Measurements from ENCODE around the gene B4GALT5. TPM values are rescaled to one million over a fixed set of nuclear protein-coding genes. Genes with fewer than 3 reads are reported as not detected.
A peak's percentile ranks its signal among the peaks of the same experiment; 100 is the strongest.

B4GALT5 gene
- total and polyA plus RNA-seq, 9 donors = 18.4 to 45.6 (median 37.5) TPM

DNA sequence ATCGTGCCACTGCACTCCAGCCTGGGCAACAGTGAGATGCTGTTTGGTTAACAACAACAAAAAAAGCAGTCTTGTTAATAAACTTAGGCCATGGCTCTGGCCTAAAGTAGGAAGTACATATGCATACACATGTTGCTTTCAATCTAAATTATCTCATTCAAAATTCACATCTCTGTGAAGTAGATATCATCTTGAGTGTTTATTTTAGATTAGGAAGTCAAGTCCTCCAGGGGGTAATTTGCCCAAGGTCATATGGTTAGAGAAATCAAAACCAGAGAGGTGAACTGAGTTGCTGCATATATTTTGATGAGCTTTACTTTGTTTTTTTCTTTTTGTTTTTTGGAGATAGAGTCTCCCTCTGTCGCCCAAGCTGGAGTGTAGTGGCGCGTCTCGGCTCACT, 52.8 kb downstream of the B4GALT5 start:
- Histone ChIP-seq H3K4me3 (ENCODE audit: low read length) (no peak overlapping the region), H3K4me1 (ENCODE audit: control insufficient read depth, insufficient read depth, low read length) (peaks cover 7% of the 10 kb centered on the region), H3K36me3 (ENCODE audit: control insufficient read depth, insufficient read depth, low read length) (peaks cover 5% of the 10 kb centered on the region), H3K27ac (ENCODE audit: low read length) (no peak overlapping the region), H3K9me3 (replicated peaks; ENCODE audit: control insufficient read depth, low read depth, low read length) (no peaks in the 10 kb centered on the region), H3K27me3 (ENCODE audit: control insufficient read depth, insufficient read depth, low read length) (no peaks in the 10 kb centered on the region)
- DNase-seq = no peak
- 100% methylated on average over 1 of the region's 5 CpGs for WGBS (ENCODE audit: insufficient coverage)

- no peak overlapping the region for H3K27ac ChIP-seq (ENCODE audit: low read length)
- no peak overlapping the region for H3K4me3 ChIP-seq (ENCODE audit: low read length)
Measured at GRCh38 chr20:49659056-49659455, 54.6 kb downstream of the B4GALT5 start.

GRCh38 chr20:49658508-49658907, 55.2 kb downstream of the B4GALT5 start:
- Histone ChIP-seq H3K27ac (ENCODE audit: low read length) (no peak overlapping the region), H3K36me3 (ENCODE audit: control insufficient read depth, insufficient read depth, low read length) (peaks cover 20% of the 10 kb centered on the region), H3K9me3 (replicated peaks; ENCODE audit: control insufficient read depth, low read depth, low read length) (no peaks in the 10 kb centered on the region), H3K4me3 (ENCODE audit: low read length) (no peak overlapping the region), H3K4me1 (ENCODE audit: control insufficient read depth, insufficient read depth, low read length) (peaks cover 7% of the 10 kb centered on the region), H3K27me3 (ENCODE audit: control insufficient read depth, insufficient read depth, low read length) (no peaks in the 10 kb centered on the region)
- no CpG with 5 or more reads among the region's 2 CpGs for WGBS (ENCODE audit: insufficient coverage)
- DNase-seq = no peak

More at GRCh38 chr20:49659056-49659455, 54.6 kb downstream of the B4GALT5 start:
- Histone ChIP-seq H3K36me3 (ENCODE audit: control insufficient read depth, insufficient read depth, low read length) (peaks cover 15% of the 10 kb centered on the region), H3K9me3 (replicated peaks; ENCODE audit: control insufficient read depth, low read depth, low read length) (no peaks in the 10 kb centered on the region), H3K4me1 (ENCODE audit: control insufficient read depth, insufficient read depth, low read length) (peaks cover 7% of the 10 kb centered on the region), H3K27me3 (ENCODE audit: control insufficient read depth, insufficient read depth, low read length) (no peaks in the 10 kb centered on the region)
- 51% methylated on average over 3 of the region's 3 CpGs for WGBS (ENCODE audit: insufficient coverage)
- no peak for DNase-seq

DNA sequence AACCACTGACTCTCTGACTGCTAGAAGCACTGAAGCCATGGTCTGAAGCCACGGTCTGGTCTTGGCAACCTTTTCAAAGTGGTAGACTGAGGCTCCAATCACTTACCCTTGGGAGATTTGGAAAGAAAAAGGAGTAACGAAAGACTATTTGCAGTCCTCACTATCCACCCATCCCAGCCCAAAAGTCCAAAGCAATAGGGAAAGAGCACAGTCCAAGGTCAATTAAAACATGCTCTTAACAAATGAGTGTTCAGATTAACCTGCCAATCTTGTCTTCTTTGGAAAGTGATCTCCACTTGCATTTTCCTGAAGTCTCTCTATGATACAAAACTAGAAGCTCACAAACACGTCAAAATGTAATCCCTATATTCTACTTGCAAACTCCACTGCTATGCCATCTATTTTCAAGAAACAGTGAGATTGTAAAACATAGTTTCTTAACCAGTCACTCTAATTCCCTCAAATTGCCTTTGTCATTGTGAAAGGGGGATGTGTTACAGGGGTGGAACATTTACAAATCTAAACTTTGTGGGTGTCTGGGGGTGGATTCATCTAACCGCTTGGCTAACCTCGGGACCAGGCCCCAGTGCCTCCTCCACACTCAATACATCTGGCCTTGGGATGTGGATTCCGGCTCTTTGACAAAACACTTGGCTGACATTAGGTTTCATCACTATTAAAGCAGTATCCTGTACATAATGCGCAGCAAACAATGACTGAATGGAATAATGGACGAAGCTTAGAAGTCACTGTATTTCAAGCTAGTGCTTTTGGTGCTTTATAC, 56.4 kb downstream of the B4GALT5 start:
- DNase-seq = peak; percentile 92
- Histone ChIP-seq H3K9me3 (replicated peaks; ENCODE audit: control insufficient read depth, low read depth, low read length) (no peaks in the 10 kb centered on the region), H3K4me3 (ENCODE audit: low read length) (no peak overlapping the region), H3K4me1 (ENCODE audit: control insufficient read depth, insufficient read depth, low read length) (peaks cover 7% of the 10 kb centered on the region), H3K27me3 (ENCODE audit: control insufficient read depth, insufficient read depth, low read length) (no peaks in the 10 kb centered on the region), H3K36me3 (ENCODE audit: control insufficient read depth, insufficient read depth, low read length) (peaks cover 29% of the 10 kb centered on the region), H3K27ac (ENCODE audit: low read length) (peak overlapping the region; percentile 32)
- no CpG with 5 or more reads among the region's 8 CpGs for WGBS (ENCODE audit: insufficient coverage)

DNA sequence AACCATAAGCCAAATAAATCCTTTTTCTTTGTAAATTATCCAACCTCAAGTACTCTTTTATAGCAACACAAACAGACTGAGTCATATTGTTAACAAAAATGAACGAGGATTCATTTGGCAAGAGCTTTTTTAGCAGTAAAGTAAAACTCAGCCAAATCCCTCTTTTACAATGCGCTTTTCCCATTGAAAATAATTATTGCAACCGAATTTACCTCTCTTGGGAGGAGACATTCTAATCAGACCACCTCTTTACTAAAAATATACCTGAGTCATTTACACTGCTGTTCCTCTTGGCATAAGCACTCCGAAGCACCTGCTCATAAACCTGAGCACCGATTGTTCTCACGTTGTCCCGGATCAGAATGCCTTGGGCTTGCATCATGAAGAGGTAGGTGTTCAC, 57.4 kb downstream of the B4GALT5 start:
- no peak for DNase-seq
- no peak overlapping the region for H3K27ac ChIP-seq (ENCODE audit: low read length)

DNA sequence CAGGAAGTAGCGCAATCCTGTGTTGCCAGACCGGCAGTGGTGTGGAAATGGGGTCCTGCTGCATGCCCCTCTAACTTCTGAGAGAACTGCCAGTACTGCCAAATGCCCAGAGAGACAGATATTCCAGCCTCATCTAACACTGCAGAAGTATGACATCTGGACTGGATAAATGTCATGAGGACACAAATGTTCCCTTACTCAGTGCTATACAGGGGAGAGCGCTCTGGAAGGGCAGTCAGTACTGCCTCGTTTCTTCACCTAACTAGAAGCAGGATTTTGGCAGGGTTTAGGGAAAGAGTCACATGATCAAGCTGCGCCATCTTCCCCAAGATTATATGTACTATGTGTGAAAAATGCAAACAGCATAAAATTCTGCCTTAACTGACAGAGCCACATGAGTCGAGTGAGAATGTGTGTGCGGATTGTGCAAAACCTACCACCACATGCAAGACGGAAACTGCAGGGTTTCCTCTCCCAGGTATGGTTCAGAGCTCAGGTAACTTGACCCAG, 59.7 kb downstream of the B4GALT5 start:
- 82% methylated on average over 4 of the region's 8 CpGs for WGBS (ENCODE audit: insufficient coverage)
- peaks cover 5% of the 10 kb centered on the region for H3K4me1 ChIP-seq (ENCODE audit: control insufficient read depth, insufficient read depth, low read length)

More for the DNA sequence above, 57.4 kb downstream of the B4GALT5 start:
- WGBS (ENCODE audit: insufficient coverage) = 71% methylated on average over 2 of the region's 7 CpGs
- Histone ChIP-seq H3K36me3 (ENCODE audit: control insufficient read depth, insufficient read depth, low read length) (peaks cover 36% of the 10 kb centered on the region), H3K4me1 (ENCODE audit: control insufficient read depth, insufficient read depth, low read length) (peaks cover 7% of the 10 kb centered on the region), H3K9me3 (replicated peaks; ENCODE audit: control insufficient read depth, low read depth, low read length) (no peaks in the 10 kb centered on the region), H3K4me3 (ENCODE audit: low read length) (no peak overlapping the region), H3K27me3 (ENCODE audit: control insufficient read depth, insufficient read depth, low read length) (no peaks in the 10 kb centered on the region)

GRCh38 chr20:49649672-49650071, 64.0 kb downstream of the B4GALT5 start:
- Histone ChIP-seq H3K4me3 (ENCODE audit: low read length) (no peak overlapping the region), H3K27me3 (ENCODE audit: control insufficient read depth, insufficient read depth, low read length) (no peaks in the 10 kb centered on the region), H3K9me3 (replicated peaks; ENCODE audit: control insufficient read depth, low read depth, low read length) (no peaks in the 10 kb centered on the region), H3K27ac (ENCODE audit: low read length) (no peak overlapping the region), H3K4me1 (ENCODE audit: control insufficient read depth, insufficient read depth, low read length) (no peaks in the 10 kb centered on the region), H3K36me3 (ENCODE audit: control insufficient read depth, insufficient read depth, low read length) (peaks cover 48% of the 10 kb centered on the region)
- DNase-seq = no peak
- WGBS (ENCODE audit: insufficient coverage) = 40% methylated on average over 1 of the region's 3 CpGs

More for the DNA sequence above, 59.7 kb downstream of the B4GALT5 start:
- Histone ChIP-seq H3K4me3 (ENCODE audit: low read length) (no peak overlapping the region), H3K9me3 (replicated peaks; ENCODE audit: control insufficient read depth, low read depth, low read length) (no peaks in the 10 kb centered on the region), H3K27ac (ENCODE audit: low read length) (no peak overlapping the region), H3K36me3 (ENCODE audit: control insufficient read depth, insufficient read depth, low read length) (peaks cover 38% of the 10 kb centered on the region), H3K27me3 (ENCODE audit: control insufficient read depth, insufficient read depth, low read length) (no peaks in the 10 kb centered on the region)
- no peak for DNase-seq

DNA sequence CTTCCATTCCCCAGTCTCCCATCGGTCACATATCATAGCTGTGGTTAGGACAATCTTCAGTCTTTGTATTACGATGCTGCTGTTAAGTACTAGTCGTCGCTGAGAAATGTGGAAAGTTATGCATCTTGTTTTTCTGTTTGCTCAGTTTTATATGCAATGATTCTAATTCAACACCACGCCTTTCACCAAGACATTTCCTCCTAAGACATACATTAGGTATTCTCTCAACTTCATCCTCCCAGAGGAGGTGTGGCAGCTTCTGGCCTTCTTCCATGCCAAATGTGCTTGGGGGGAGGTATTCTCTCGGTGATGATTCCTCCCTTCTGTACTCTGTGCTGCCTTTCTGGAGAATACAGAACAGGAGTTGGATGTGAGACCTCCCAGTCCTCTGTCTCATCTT, 66.1 kb downstream of the B4GALT5 start:
- Histone ChIP-seq H3K27me3 (ENCODE audit: control insufficient read depth, insufficient read depth, low read length) (no peaks in the 10 kb centered on the region), H3K9me3 (replicated peaks; ENCODE audit: control insufficient read depth, low read depth, low read length) (no peaks in the 10 kb centered on the region), H3K36me3 (ENCODE audit: control insufficient read depth, insufficient read depth, low read length) (peaks cover 44% of the 10 kb centered on the region), H3K4me3 (ENCODE audit: low read length) (no peak overlapping the region), H3K27ac (ENCODE audit: low read length) (no peak overlapping the region), H3K4me1 (ENCODE audit: control insufficient read depth, insufficient read depth, low read length) (no peaks in the 10 kb centered on the region)
- WGBS (ENCODE audit: insufficient coverage) = no CpG with 5 or more reads among the region's 6 CpGs
- no peak for DNase-seq

DNA sequence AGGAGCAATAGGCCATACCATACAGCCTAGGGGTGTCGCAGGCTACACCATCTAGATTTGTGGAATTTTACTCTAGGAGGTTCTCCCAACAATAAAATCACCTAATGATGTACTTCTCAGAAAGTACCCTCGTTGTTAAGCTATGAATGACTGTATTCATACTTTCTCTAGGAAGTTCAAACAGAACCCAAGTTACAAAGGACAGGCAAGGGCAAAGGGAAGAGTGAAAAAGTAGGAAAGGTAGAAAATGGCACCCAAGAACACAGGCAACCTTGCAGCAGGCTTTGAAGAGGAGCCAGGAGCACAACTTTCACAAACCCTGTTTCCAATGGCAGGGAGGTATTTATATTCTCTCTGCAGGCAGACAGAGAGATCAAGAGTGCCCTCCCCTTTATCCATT, 67.2 kb downstream of the B4GALT5 start:
- no CpG with 5 or more reads among the region's 2 CpGs for WGBS (ENCODE audit: insufficient coverage)
- Histone ChIP-seq H3K36me3 (ENCODE audit: control insufficient read depth, insufficient read depth, low read length) (peaks cover 47% of the 10 kb centered on the region), H3K27ac (ENCODE audit: low read length) (no peak overlapping the region), H3K27me3 (ENCODE audit: control insufficient read depth, insufficient read depth, low read length) (no peaks in the 10 kb centered on the region), H3K4me3 (ENCODE audit: low read length) (no peak overlapping the region), H3K4me1 (ENCODE audit: control insufficient read depth, insufficient read depth, low read length) (no peaks in the 10 kb centered on the region), H3K9me3 (replicated peaks; ENCODE audit: control insufficient read depth, low read depth, low read length) (no peaks in the 10 kb centered on the region)
- no peak for DNase-seq

- Histone ChIP-seq H3K4me1 (ENCODE audit: control insufficient read depth, insufficient read depth, low read length) (no peaks in the 10 kb centered on the region), H3K27me3 (ENCODE audit: control insufficient read depth, insufficient read depth, low read length) (no peaks in the 10 kb centered on the region), H3K27ac (ENCODE audit: low read length) (no peak overlapping the region), H3K4me3 (ENCODE audit: low read length) (no peak overlapping the region), H3K36me3 (ENCODE audit: control insufficient read depth, insufficient read depth, low read length) (peaks cover 50% of the 10 kb centered on the region), H3K9me3 (replicated peaks; ENCODE audit: control insufficient read depth, low read depth, low read length) (no peaks in the 10 kb centered on the region)
- no peak for DNase-seq
- 92% methylated on average over 3 of the region's 3 CpGs for WGBS (ENCODE audit: insufficient coverage)
Measured at GRCh38 chr20:49646126-49646525, 67.6 kb downstream of the B4GALT5 start.

Measured in muscle of leg (tissue), 11 donors.